GM12891 (cell line): ENCODE data around the gene PTPN12. TPM values are rescaled to one million over a fixed set of nuclear protein-coding genes. Genes with fewer than 3 reads are reported as not detected.
A peak's percentile ranks its signal among the peaks of the same experiment; 100 is the strongest.
"Not testable (repeated sequence)": the region's sequence is repeated elsewhere in the genome, so short reads cannot be mapped to it uniquely, and the experiment has no call there.

Experiments used
- DNase-seq: peaks from one replicate; pipeline ENCODE4 v3.0.0; 2011; ENCODE audit warnings: low spot score; ENCODE audit not compliant: insufficient read length
- FAIRE-seq: peaks from 2 replicates; lab custom pipeline; 2011; peaks lifted over from hg19 to GRCh38; lab: Jason Lieb, UNC
- PAX5 ChIP-seq: IDR thresholded peaks from 2 replicates; pipeline ENCODE4 v1.6.1; 2011; ENCODE audit warnings: low read length, moderate library complexity, mild to moderate bottlenecking; ENCODE audit not compliant: insufficient read depth, severe bottlenecking
- POLR2A ChIP-seq: IDR thresholded peaks from 2 replicates; pipeline ENCODE4 v1.6.1; 2011; ENCODE audit warnings: low read depth, low read length, control low read depth
- POLR2AphosphoS5 ChIP-seq: IDR thresholded peaks from 2 replicates; pipeline ENCODE4 v1.6.1; 2011; ENCODE audit warnings: low read depth, low read length, control low read depth
- POU2F2 ChIP-seq: IDR thresholded peaks from 2 replicates; pipeline ENCODE4 v1.6.1; 2011; ENCODE audit warnings: low read depth, mild to moderate bottlenecking, control low read depth, low read length, moderate library complexity
- SPI1 ChIP-seq: IDR thresholded peaks from 2 replicates; pipeline ENCODE4 v1.6.1; 2011; ENCODE audit warnings: low read depth, low read length, control low read depth
- TAF1 ChIP-seq: IDR thresholded peaks from 2 replicates; pipeline ENCODE4 v1.6.1; 2011; ENCODE audit warnings: low read depth, low read length, control low read depth
- polyA plus RNA-seq: library from polyadenylated mRNA; unstranded; fragments of >200 nt; gene quantifications from one replicate; pipeline ENCODE4 v1.2.1, GENCODE V29; 2012; ENCODE audit warnings: low read depth, missing spikeins, inconsistent platforms; ENCODE audit not compliant: missing spikeins

PTPN12 gene
- polyA plus RNA-seq = 18.2 TPM

DNA sequence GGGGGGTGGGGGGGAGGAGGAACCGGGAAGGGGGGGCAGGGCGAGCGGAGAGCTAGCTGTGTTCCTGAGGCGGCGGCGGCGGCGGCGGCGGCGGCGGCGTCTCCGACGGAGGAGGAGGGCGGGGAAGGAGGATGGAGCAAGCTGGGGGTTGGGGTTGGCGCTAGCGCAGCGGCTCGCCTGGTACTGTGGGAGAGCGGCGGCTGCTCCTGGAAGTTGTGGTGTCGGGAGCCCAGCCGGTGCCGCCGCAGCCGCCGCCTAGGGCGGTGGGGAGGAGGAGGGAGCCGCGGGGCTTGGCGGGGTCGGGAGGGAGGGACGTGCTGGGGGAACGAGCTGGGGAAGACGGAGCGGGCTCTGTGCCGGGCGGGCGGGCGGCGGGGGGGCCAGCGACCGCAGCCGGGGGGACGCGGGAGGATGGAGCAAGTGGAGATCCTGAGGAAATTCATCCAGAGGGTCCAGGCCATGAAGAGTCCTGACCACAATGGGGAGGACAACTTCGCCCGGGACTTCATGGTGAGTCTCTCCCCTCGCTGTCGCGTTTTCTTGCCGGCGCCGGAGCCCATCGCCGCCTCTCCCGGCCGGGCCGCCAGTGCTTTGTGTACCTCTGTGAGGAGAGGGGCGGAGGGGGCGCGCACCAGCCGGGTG lies at the start of gene PTPN12:
TSS of gene PTPN12 (plus strand) at position 160 of the 642 bp plus-strand sequence. CDS start at position 412, 252 bp downstream.
- FAIRE-seq = no peak
- DNase-seq = peak; percentile 43
- TF ChIP-seq SPI1 (no peak), TAF1 (no peak), POLR2AphosphoS5 (no peak), POU2F2 (no peak), PAX5 (no peak), POLR2A (no peak)

DNA sequence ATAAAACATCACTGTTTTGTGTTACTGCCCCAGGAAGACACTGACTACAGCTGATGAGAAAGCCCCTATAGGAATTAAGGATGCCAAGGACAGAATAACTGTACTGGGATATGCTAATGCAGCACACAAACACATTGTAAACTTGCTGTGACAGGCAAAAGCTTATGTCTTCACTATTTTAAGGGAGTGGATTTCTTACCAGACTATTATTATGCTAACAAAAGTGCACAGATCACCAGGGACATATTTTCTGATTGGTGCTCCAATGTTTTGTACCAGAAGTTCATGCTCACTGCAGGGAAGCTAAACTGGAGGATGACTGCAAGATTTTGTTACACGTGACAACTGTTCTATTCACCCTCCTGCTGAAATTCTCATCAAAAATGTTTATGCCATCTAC lies 48.1 kb upstream of the PTPN12 start:
- FAIRE-seq = no peak
- TF ChIP-seq SPI1 (no peak), POLR2AphosphoS5 (no peak), TAF1 (no peak), PAX5 (no peak), POLR2A (no peak), POU2F2 (no peak)

GRCh38 chr7:77497079-77497478 lies 40.0 kb upstream of the PTPN12 start:
- DNase-seq (no peak), FAIRE-seq (no peak)
- TF ChIP-seq PAX5 = no peak
- TF ChIP-seq SPI1 = no peak
- no peak for TF ChIP-seq POLR2A
- no peak for TF ChIP-seq TAF1
- no peak for TF ChIP-seq POLR2AphosphoS5
- TF ChIP-seq POU2F2 = no peak

More for the DNA sequence above, 48.1 kb upstream of the PTPN12 start:
- DNase-seq = no peak

DNA sequence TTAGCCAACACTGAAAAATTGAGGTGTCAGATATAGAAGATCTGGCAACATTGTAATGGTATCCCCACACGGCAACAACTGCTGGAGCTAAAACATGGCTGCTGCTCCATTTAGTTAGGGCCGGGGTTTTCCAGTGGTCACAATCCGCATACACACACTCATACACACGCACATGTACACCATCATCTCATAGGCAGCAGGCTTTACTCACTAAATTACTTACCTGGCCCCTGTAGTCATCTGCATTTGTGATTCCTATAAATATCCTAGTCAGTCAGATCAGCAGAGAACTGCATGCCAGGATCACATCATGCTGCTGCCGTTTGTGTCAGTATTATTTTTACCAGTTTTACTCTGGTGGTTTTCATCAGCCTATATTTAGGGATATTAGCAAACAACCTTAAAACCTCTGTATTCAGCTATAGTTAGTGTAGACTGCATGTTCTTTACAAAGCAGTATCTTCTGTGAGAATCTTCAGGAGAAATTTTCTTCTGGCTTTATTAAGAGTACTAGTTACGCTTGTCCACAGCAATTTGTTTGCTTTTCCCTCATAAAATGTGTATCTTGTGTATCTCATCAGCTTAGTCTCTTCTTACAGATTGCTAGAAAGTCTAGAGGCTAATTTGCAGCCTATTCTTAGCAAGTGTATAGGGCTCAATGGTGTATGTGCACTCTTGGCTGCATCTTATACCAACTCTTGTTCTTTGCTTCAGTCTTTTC lies 38.3 kb upstream of the PTPN12 start:
- no peak for DNase-seq
- no peak for TF ChIP-seq SPI1
- TF ChIP-seq POLR2A = no peak
- TF ChIP-seq POLR2AphosphoS5 = no peak
- TF ChIP-seq POU2F2 = no peak
- TF ChIP-seq TAF1 = no peak
- no peak for TF ChIP-seq PAX5
- peak; percentile 59 for FAIRE-seq

GRCh38 chr7:77501192-77501515 lies 35.9 kb upstream of the PTPN12 start:
- no peak for DNase-seq
- peak; percentile 83 for FAIRE-seq
- no peak for TF ChIP-seq POLR2A
- TF ChIP-seq SPI1 = peak; percentile 50

GRCh38 chr7:77504951-77505350 lies 32.1 kb upstream of the PTPN12 start:
- FAIRE-seq (no peak), DNase-seq (no peak)
- TF ChIP-seq POU2F2 (no peak), PAX5 (no peak), POLR2AphosphoS5 (no peak), TAF1 (no peak), POLR2A (no peak), SPI1 (no peak)

- TF ChIP-seq TAF1 (no peak), PAX5 (no peak), SPI1 (no peak), POU2F2 (no peak), POLR2AphosphoS5 (no peak), POLR2A (no peak)
- FAIRE-seq (no peak), DNase-seq (no peak)
Observed at GRCh38 chr7:77506899-77507298, 30.2 kb upstream of the PTPN12 start.

DNA sequence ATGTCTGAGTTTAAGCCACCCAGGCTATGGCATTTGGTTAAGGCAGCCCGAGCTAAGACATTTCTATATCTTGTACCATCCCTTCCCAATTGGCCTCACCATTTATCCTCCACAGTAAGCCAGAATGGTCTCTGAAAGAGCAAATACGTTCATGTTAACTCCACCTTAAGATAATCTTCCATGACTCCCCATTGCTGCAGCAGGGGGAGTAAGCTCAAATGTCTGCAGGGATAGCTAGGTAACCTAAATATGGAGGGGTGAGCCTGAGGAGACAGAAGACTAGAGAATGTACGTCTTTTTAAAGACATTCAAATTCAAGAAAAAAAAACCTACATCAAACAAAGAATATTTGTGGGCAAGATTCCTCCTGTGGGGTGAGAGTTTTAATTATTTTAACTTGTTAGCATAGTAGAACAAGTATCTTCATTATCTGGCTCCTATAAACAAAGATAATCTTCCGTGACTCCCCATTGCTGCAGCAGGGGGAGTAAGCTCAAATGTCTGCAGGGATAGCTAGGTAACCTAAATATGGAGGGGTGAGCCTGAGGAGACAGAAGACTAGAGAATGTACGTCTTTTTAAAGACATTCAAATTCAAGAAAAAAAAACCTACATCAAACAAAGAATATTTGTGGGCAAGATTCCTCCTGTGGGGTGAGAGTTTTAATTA lies 24.0 kb upstream of the PTPN12 start:
- FAIRE-seq = not testable (repeated sequence)

GRCh38 chr7:77516085-77516484 lies 21.0 kb upstream of the PTPN12 start:
- no peak for DNase-seq
- no peak for FAIRE-seq
- TF ChIP-seq POLR2AphosphoS5 (no peak), SPI1 (no peak), POU2F2 (no peak), TAF1 (no peak), POLR2A (no peak), PAX5 (no peak)

More for the DNA sequence above, 24.0 kb upstream of the PTPN12 start:
- not testable (repeated sequence) for DNase-seq

- FAIRE-seq (no peak), DNase-seq (no peak)
- TF ChIP-seq POLR2A = no peak
- no peak for TF ChIP-seq PAX5
- TF ChIP-seq POU2F2 = no peak
- no peak for TF ChIP-seq TAF1
- TF ChIP-seq SPI1 = no peak
- no peak for TF ChIP-seq POLR2AphosphoS5
Observed at GRCh38 chr7:77520261-77520660, 16.8 kb upstream of the PTPN12 start.

DNA sequence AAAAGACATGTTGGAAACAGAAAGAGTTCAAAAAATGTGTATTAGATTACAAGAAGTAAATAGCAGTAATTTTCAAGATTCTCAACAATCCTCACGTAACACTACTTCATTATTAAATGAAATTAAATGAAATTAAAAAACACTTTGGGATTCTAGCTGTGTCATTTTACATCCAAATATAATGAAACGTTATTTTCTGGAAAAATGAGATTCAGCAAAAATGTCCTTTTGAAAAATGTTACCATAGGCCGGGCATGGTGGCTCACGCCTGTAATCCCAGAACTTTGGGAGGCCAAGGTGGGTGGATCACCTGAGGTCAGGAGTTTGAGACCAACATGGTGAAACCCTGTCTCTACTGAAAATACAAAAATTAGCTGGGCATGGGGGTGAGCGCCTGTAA lies 15.6 kb upstream of the PTPN12 start:
- not testable (repeated sequence) for DNase-seq, FAIRE-seq
